Right renal cortex interstitium (tissue), 3 donors: ENCODE data around the gene GPC5. TPM values are rescaled to one million over a fixed set of nuclear protein-coding genes. Genes with fewer than 3 reads are reported as not detected.
"Not testable (repeated sequence)": the region's sequence is repeated elsewhere in the genome, so short reads cannot be mapped to it uniquely, and the experiment has no call there.

Source experiments
- DNase-seq, 3 donors: peaks; one replicate each; pipeline ENCODE4 v3.0.0-alpha.2; 2013; ENCODE audit warnings: low read depth in 3 of 3, low spot score in 2 of 3
- polyA plus RNA-seq, 3 donors: library from polyadenylated mRNA; unstranded; fragments of 120-200 nt; gene quantifications; one replicate each; pipeline ENCODE4 v1.2.1, GENCODE V29; 2013; ENCODE audit not compliant: insufficient read length in 3 of 3

GPC5 gene
- polyA plus RNA-seq, 3 donors, result 3.5 to 6.2 (median 4.8) TPM

DNA sequence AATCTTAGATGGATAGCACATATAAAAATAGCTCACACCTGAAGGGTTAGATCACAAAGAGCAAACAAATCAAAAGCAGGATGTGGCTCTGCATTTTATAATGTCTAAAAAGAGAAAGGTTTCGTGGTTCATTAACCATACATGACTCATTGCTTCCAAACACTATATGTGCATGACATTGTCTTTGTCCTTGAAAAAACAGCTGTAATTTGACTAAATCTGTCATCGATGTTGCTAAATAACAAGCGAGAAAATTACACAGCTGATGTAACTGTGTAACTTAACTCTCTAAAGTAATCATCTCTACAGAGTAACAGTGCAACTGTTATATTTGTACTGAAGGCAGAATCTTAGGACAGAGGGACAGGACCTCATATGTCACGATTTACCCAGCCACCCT lies 1445.1 kb downstream of the GPC5 start:
- peak in 1 of 3 donors; percentile 7 for DNase-seq

DNA sequence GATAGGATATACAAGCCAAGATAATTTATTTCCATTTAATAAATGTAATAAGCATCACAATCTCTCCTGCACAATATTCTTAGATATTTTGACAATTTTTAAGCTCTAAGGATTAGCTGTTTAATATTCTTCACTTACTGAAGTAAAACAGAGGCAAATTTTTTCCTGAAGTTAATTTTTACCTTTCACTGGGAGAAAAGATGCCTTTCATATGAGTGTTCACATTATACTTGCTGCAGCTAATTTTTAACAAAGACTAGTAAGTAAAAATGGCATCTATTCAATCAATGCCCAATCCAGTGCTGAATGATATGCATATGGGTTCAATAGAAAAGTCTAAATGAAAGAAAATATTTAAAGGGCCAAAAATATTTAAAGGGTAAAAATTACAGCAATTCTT lies 1451.0 kb downstream of the GPC5 start:
- DNase-seq, result no peak

- no peak for DNase-seq
Measured at GRCh38 chr13:92864584-92865284, 1466.3 kb downstream of the GPC5 start.

GRCh38 chr13:92873029-92873428 lies 1474.6 kb downstream of the GPC5 start:
- no peak for DNase-seq

DNA sequence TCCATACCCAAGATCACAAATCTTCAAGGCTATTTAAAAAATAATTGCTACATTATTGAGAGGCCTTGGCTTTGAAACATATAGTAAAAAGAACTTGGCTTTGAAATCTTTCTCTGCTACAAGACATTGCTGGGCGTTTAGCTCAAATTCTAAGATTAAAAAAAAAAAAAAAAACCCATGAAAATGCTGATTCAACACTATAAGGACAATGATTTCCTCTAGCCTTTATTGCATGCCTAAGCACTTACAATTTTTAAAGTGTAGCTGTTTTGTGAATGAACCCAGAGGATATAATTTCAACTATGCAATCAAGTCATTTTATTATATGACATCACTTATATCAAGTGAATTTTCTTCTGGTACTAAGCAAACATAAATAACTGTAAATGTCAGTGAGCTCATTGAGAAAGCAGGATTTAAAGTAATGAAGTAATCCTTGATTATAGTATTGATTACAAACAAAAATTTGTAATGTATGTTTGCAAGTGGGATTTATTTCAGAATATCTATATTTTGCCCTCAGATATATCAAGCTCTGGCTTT lies 1488.2 kb downstream of the GPC5 start:
- no peak for DNase-seq

- no peak for DNase-seq
Measured at GRCh38 chr13:92894447-92894846, 1496.0 kb downstream of the GPC5 start.

- DNase-seq, result peak in 2 of 3 donors; percentile 2 to 23
Measured at GRCh38 chr13:92896842-92897241, 1498.4 kb downstream of the GPC5 start.

DNA sequence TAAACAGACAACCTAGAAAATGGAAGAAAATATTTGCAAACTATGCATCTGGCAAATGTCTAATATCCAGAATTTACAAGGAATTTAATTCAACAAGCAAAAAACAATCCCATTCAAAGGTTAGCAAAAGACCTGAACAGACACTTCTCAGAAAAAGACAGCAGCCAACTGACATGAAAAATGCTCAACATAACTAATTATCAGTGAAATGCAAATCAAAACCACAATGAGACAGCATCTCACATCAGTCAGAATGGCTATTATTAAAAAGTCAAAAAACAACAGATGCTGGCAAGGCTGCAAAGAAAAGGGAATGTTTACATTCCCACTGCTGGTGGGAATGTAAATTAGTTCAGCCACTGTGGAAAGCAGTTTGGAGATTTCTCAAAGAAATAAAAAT lies 1500.5 kb downstream of the GPC5 start:
- DNase-seq, result not testable (repeated sequence)

DNA sequence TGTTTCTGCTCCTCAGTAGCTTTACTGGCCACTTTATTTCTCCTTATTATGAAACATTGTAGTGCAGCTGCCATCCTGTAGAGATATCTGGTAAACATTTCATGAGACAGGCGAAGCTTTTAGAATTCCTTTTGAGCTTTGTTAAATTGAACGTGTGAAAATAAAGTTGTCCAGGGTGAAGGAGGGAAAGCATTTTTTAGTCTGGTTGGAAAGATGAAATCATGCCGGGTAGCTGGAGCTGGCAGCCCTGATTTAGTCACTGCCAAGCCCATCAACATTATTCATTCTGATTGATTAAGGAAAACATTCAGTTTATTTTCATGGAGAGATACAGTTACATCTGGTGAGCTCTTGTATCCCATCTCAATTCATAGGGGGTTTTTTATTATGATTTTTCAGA lies 1502.0 kb downstream of the GPC5 start:
- no peak for DNase-seq

DNA sequence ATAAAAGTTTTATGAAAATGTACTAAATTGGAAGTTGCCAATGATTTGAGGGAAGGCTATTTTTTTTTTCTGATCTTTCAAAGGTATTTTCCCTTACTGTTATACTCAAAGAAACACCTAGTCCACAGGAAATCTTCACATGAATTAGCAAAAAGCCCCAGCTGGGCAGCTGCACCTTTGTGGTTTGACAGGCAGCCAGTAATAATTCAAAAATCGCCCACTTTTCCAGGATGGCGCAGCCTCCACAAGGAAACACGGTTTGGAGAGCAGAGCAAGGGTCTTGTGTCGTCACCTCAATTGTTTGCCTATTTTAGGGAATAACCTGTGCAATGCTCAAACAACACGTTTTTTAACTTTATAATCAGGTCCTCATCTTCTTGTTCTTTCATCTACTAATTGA lies 1503.3 kb downstream of the GPC5 start:
- no peak for DNase-seq

DNA sequence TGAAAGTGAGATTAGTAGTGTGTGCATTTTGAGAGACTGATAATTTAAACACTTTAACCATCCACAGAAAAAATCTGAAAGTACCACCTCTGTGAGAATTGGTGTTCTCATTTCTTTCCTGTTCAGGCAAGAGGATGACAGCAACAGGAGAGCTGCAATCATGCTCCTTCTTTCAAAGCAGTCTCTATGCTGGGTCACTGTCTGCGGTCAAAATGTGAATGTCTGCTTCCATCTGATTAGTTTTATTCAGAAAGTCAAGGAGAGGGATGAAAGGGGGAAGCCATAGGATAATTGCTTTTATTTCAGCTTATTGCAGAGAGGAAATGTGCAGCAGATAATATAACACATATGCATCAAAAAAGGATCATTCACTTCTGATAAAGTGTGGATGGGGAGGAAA lies 1514.2 kb downstream of the GPC5 start:
- no peak for DNase-seq

- DNase-seq, result no peak
Measured at GRCh38 chr13:92913840-92914239, 1515.4 kb downstream of the GPC5 start.

Other genes with a start within 250 kb of the GPC5 start
- gene MIR17HG, start 50.9 kb upstream of the GPC5 start, polyA plus RNA-seq, result 1 to 10 TPM; 2.9 to 4.4 (median 3.9) TPM